ENCODE measurements around the gene LRRC1. TPM values are rescaled to one million over a fixed set of nuclear protein-coding genes. Genes with fewer than 3 reads are reported as not detected.

Gene LRRC1
- total RNA-seq, result 38.1 and 61.7 TPM in 2 replicates

DNA sequence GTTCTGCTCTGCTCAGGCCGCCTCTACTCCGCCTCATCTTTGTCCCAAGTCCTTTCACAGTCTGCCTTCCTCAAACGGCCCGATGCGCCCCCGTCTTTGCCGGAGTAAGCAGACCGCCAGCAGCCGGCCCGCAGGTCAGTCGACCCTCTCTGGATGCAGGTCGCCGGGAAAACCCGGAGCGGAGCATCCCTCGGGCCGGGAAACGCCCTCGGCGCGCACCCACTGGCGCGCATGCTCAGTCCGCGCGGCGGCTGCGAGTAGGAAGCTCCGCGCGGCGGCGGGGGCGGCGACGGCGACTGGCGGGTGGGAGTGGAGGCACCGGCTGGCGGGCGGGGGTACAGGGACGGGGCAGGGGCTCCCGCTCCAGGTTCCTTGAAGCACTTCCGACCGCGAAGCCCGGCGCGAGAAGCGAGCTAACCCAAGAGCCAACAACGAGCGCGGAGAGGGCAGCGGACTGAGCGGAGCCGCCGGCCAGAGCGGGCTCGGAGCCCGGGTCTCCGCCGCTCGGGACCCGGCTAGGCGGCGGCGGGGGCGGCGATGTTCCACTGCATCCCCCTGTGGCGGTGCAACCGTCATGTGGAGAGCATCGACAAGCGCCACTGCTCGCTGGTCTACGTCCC, at the start of gene LRRC1:
Gene LRRC1 (plus strand): TSS at position 286 of the 620 bp plus-strand sequence. CDS start 252 bp downstream, at position 538.

Other genes starting within 250 kb of the LRRC1 start
- gene GCLC, start 249.9 kb upstream of the LRRC1 start, total RNA-seq, result 11.4 and 15.9 TPM in 2 replicates
- 3.9 and 4.7 TPM in 2 replicates for gene KLHL31, start 129.2 kb upstream of the LRRC1 start, total RNA-seq